NCI-H526 treated with DMSO at 0.1 percent for 48 hours (cell line): ENCODE results near the gene SLN.

Experiments used
- DNase-seq: peaks from one replicate; lab custom pipeline; 2025; lab: John Stamatoyannopoulos, UW

The SLN gene

DNA sequence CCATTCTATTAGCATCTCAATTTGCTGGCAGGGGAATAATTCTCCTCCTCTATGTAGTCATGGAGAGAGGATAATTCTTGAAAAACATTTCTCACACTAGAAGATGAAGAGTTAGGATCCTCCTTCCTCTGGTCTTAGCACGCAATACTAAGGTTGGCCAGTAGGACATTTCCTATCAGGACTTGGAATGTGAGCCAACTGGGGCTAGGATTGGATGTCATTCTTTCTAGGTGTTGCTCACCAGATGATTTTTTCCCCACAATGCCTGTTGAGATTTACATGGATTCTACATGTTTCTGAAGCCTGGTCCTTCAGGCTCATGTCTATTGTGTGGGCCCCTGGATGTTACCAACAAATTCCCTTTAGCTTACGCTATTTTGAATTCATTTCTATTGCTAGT, 28.0 kb downstream of the SLN start:
- DNase-seq: no peak

DNA sequence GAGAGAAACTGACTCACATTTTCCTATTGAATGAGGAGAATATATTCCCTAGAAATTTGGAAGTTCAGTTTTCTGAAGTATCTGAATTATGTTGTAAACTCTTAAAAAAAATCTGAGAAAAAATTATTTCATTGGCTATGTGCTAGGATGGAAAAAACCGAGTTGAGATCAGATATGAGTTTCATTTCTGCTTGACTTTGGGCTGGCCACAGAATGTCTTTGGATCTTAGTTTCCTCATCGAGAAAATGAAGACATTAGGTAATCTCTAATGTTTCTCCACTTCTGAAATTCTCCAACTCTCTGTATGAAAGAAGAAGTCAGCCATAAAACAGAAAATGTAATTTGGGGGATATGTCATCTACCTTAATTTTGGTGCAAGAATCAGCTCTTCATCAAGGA, 28.8 kb downstream of the SLN start:
- DNase-seq: no peak

DNA sequence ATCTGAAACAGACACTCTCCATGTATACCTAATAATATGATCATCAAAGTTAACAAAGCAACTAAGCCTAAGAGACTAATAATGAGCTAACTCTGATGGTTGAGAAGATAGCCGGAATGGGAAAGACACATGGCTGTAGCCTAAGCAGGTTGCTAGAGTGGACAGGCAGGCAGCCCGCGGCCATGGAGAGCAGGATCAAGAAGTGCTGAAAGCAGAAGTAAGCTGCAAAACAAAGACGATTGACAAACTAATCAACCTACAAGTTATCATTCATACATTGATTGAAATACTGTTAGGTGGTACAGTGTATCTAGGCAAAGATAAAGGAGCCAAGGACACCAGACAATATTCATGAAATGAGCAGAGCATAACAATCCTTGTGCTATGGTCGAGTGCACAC, 29.3 kb downstream of the SLN start:
- DNase-seq: peak; percentile 33

DNA sequence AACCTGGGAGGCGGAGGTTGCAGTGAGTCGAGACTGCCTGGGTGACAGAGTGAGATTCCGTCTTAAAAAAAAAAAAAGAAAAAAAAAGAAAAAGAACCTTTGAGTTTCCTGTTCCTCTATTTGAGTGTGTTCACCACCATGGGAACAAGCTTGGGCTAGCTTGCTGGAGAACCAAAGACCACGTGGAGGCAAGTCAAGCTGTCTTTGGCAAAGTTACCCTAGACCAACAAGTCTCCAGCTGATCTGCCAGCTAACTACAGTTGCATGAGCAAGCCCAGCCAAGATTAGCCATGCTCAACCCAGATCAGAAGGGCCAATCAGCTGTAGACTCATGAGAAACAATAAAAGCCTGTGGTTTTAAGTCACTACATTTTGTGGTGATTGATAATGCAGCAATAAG, 29.7 kb downstream of the SLN start:
- no peak for DNase-seq

DNA sequence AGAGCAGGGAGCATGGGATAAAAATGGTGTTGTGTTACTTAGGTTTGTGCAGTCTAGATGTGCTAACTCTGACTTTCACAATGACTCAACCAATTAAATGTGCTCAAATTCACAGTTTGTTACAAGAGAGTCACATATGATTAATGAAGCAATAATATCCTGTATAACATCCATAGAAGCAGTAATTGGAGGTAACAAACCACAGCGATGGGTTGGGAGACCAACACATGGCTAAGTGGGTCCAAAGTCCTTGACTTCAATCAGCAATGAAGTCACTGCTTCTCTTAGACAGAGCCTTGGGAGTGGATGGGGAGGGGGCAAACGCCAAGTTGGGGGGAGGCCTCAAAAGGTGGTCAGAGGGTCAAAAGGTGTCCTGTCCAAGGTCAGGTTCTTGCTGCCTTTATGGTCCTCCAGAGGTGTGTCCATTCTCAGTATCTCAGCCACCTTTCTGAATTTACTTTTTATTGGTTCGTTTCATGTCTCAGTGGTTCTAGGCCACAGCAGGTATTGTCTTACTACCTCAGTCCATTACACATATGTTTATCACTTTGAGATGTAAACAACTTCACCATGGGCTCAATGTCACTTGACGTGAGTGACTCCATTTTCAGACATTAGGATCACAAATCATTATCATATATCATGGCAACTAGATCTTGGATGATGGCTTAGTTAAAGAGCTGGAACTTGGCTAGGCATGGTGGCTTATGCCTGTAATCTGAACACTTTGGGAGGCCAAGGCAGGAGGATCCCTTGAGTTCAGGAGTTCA, 32.4 kb downstream of the SLN start:
- no peak for DNase-seq

DNA sequence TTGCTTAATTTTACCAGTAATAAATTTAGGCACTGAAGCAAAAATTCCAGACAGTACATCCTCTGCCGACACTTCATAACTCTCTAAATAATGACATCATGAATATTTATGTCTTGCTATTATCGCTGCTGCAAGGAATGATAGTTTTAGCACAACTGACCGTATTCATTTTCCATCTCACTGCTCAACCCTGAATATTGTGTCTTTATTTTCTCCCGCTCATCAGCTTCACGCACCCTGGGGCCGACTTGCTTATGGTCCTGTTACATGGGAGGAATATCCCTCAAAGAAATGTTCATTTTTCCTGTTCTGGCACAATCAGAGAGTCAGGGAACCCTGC, 33.3 kb downstream of the SLN start:
- DNase-seq: no peak

DNA sequence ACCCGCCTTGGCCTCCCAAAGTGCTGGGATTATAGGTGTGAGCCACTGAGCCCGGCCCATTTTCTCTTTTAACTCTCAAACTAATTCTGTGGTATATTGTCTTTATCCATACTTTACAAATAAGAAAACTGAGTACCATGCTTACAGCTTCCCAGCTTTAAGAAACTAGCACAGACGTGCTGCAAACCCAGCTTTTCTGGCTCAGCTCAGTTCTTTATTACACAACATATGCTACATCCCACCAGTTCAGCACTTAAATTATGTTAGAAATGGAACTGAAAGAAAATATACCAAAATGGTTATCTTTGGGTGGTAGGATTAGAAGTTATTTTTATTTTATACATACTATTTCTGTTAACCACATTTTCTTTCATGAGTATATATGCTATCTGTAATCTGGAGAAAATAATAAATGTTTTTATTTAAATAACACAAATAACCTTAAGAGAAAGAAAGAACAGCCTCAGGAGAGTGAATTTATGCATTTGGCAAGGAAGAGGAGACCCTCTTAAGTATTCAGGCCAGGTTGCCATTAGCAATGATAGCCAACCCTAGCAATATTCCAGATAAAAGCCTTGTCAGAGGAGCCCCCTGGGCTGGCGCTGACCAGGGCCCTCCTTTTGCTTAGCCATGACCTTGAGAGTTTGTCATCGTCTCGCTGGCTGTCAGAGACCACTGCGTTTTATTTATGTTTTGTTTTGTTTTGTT, 33.8 kb downstream of the SLN start:
- DNase-seq: no peak

DNA sequence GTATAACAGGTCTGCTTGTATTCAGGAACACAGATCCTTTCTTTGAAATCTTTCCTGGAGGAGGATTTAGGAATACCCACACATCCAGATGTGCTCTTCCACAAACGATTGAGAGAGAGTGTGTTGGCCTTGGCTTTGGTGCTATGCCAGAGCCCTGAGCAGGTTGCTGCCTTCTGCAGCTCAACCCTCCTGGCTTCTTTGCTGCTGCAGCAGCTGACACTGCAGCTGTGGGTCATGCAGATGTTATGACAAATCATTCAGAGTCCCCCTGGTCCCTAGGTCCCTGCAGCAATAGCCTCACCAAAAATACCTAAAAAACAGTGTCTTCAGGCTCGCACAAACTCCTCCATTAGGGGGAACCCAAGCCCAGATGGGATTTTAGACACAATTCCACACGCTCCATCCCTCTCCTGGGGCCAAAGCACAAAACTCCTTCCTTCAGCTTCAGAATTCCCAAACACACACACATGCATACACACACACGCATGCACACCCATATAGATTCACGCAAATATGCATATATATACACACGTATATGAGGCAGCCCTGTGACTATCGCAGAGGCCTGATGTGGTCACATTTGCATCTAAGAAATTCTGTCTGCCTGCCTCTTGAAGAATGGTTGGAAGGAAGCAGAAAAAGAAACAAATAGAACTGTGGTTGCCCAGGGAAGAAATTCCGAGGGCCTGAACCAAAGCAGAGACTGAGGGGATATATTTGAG, 35.4 kb downstream of the SLN start:
- DNase-seq: no peak

DNA sequence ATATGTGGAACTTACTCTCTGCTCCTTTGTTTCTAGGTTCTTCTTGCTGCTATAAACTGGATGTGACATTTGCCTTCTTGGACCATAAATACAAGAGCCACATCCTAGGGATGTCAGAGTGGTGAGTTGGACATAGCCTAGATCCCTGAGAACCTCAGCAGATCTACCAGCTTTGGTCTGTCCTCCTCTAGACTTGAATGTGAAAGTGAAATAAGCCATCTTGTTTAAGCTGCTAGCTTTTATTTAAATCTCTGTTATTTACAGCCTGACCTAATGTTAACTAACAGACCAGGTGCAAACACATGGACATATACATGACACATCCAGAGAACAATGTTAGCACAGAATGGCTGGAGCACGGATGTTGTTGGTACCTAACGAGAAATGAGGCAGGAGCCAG, 36.0 kb downstream of the SLN start:
- no peak for DNase-seq

DNA sequence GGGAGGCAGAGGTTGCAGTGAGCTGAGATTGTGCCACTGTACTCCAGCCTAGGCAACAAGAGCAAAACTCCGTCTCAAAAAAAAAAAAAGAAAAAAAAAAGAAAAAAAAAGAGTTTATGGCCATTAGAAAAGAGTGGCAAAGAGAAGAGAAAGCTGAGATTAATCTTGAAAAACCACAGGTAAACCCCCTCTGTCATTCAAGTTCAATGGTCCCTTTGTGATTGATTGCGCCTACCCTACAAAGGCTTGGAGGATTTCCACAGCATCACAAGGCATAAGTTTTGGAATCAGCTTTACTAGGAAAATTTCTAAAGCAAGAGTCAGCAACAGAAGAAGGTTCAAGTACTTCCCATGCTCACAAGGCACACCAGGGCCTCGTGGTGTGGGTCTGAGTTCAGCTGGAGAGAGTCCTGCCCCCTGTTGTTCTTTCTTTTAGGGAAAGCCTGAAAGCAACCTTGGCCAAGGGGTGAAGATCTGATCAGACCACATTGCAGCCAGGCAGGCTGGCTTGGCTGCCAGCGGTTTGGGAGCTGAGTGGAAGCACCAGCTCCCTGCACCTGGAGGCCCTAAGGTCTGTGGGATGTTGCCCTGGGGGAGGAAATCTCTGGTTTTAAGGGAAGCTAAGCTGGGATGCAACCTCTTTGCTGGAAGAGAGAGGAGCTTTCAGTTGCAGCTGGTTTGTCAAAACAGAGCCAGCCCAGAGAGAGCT, 41.8 kb downstream of the SLN start:
- DNase-seq: no peak

DNA sequence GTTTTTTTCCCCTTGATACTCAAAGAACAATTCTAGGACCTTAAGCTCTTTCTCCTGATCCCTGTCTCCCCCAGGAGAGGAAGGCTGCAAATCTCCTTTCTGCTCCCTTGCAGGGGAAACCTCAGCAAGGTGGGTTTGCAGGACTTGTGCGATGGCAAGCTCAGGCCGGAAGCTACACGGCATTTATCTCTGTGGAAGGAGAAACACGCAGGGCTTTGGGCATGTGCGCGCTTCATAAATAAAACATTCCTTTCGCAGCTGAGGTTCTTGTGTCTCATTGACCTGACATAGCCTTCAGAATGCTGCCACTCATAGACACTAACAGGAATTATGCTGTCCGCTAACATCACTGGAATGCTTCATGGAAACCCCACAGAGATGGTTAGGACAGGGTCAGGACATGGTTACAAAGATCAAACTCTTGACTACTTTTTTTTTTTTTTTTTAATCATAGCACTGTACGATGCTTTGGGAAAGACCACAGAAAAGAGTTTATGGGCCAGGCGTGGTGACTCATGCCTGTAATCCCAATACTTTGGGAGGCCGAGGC, 42.6 kb downstream of the SLN start:
- no peak for DNase-seq

DNA sequence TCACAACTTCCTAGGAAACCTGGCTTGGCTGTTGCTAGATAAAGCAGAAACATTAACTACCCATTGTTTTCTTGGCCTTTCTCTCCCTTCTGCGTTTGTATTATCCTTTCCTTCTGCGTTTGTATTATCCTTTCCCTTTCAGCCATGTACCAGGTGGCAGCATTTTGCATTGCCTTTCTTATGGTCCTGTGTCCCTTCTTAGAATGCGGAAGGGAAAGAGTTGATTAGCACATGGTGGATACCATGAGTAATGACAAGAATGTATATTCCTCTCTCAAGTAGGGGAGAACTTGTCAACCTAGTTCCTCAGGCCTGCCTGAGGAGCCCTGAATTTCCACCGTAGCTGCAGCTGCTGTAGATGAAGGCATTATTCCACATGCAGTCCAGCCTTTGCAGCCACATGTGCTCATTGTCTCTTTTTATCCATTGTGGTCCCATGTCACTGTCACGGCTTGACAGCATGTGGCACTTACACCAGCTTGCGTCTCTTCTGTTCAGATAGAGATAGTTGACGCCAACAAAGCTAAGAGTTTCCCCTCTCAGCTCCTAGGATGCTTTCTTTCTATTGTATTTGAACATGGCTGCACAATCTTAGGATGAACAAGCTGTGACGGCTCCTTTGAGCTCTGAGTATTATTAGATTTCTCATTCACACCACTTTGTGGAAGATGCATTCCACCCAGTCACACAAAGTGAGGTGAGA, 44.8 kb downstream of the SLN start:
- DNase-seq: no peak

DNA sequence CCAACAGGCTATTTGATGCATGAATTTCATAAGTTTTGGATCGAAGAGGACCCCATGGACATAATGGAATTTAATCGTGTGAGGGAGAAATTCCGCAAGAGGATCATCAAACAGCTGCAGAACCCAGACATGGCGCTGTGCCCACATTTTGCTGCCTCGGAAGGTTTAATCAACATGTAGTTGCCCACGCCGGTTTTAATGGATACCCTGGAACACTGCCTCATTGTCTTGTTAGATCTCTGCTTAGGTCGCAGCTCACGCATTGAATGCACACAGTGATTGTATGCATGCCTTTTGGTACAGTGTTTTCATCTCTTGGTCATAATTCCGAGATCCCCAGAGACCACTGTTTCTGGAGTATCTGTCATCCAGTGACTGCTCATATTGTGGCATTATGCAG, 46.8 kb downstream of the SLN start:
- DNase-seq: peak; percentile 92

DNA sequence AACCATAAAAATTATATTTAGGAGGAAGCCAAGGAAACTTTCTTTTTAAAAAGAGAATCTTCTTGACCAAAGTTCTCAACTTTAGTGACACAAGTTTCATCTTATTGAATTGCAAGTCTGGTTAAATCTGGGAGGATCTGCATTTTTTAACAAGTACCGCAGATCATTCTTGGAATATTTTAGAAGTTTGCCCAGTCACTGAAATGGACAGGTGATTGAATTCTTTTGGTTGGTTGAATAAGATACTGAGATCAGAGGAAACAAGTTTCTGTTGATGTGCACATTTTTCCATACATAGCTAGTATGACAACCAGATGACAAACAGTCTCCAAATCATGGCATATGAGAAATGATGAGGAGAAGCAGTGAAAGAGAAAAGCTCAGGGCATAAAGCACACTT, 50.2 kb downstream of the SLN start:
- DNase-seq: no peak

DNA sequence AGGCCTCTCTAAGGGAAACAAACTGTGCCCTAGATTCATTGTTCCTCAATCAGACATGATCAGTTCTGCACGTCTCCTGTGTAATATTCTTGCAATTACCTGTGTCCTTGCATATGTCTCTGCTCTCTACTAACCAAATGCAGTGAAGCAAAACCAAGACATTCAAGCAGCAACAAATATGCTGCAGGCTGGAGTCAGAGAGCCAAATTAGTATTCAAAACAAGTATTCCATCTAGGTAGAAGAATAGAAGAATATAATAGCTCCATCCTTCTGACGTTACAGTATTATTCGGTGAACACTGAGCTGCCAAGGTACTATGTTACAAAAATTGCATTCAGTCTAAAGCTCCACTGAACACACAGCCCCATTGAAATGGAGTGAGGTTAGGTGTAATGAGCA, 51.8 kb downstream of the SLN start:
- no peak for DNase-seq

DNA sequence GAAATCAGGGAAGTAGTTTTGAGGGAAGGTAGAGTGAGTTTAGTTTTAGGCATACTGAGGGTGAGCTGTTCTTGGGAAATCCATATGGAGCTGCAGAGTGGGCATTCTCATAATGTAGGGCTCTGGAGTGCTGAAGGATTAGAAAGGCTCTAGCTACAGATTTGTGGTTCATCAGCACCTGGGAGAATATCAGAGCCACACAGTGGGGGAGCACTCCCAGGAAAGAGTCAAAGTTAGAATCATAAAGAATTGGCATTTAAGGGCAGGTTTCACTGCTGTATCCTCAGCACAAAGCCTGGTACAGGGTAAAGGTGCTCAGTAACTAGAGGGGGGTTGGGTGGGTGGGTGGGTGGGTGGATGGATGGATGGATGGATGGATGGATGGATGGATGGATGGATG, 52.5 kb downstream of the SLN start:
- DNase-seq: no peak
